Subcutaneous adipose tissue (tissue), 4 donors: ENCODE results near the gene GPR162. TPM values are rescaled to one million over a fixed set of nuclear protein-coding genes. Genes with fewer than 3 reads are reported as not detected.

Experiments used
- total RNA-seq, 4 donors: library from RNA; depleted of rRNA; stranded (reverse); fragments of >200 nt; gene quantifications; one replicate each; pipeline ENCODE4 v1.1.0, GENCODE V29; 2016
- TF ChIP-seq, protein P1 (sequence below): fragments of 450-650 bp; IDR thresholded peaks from one replicate; pipeline ENCODE4 v1.5.1; 2016; ENCODE audit warnings: low read depth, mild to moderate bottlenecking, control low read depth, antibody characterized with exemption, moderate library complexity

GPR162 gene, protein sequence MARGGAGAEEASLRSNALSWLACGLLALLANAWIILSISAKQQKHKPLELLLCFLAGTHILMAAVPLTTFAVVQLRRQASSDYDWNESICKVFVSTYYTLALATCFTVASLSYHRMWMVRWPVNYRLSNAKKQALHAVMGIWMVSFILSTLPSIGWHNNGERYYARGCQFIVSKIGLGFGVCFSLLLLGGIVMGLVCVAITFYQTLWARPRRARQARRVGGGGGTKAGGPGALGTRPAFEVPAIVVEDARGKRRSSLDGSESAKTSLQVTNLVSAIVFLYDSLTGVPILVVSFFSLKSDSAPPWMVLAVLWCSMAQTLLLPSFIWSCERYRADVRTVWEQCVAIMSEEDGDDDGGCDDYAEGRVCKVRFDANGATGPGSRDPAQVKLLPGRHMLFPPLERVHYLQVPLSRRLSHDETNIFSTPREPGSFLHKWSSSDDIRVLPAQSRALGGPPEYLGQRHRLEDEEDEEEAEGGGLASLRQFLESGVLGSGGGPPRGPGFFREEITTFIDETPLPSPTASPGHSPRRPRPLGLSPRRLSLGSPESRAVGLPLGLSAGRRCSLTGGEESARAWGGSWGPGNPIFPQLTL
- total RNA-seq, result 1 to 10 TPM in 3 of 4 donors, under 1 TPM in 1; 0.66 to 3.1 (median 2.1) TPM

DNA sequence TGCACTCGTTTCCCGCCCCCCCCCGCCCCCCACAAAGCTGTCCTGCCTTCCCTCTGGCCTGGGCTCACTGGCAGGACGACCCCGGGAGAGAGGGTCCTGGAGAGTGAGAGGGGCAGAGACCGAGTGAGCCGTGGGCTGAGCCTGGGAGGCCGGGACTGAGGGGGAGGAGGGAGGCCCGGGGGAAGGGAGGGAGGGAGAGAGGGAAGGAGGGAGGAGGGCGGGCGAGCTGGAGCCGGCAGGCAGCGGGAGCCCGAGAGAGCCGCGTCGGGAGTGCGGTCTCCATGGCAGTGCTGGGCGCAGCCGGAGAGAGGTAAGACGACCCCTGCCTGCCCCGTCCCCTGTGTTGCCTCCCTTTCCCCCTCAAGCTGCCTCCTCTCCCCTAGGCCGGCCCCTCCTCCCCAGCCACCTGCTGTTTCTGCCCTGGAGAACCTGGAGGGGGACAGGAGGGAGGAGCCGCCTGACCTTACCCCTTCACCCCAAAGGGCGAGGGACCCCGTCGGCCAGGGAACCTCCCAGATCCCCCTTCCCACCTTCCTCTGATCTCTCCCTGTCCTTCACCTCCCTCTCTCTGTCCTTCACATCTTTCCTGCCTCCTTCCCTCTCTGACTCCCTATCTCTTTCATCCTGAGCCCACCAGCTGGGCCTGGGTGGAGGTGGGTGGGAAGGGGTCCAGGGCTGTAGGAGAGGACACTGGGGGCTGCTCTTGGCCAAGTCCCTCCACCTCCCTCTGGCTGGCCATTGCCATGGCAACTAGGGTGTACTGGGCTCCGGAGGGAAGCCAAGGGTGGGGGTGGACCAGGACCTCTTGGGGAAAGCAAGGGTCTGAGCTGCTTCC is at the start of gene GPR162:
Gene GPR162, plus strand, starts transcription at position 231 of the 835 bp plus-strand sequence. CDS start 2,078 bp downstream, outside the sequence.
- TF ChIP-seq, protein P1, sequence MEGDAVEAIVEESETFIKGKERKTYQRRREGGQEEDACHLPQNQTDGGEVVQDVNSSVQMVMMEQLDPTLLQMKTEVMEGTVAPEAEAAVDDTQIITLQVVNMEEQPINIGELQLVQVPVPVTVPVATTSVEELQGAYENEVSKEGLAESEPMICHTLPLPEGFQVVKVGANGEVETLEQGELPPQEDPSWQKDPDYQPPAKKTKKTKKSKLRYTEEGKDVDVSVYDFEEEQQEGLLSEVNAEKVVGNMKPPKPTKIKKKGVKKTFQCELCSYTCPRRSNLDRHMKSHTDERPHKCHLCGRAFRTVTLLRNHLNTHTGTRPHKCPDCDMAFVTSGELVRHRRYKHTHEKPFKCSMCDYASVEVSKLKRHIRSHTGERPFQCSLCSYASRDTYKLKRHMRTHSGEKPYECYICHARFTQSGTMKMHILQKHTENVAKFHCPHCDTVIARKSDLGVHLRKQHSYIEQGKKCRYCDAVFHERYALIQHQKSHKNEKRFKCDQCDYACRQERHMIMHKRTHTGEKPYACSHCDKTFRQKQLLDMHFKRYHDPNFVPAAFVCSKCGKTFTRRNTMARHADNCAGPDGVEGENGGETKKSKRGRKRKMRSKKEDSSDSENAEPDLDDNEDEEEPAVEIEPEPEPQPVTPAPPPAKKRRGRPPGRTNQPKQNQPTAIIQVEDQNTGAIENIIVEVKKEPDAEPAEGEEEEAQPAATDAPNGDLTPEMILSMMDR, result no peak

- TF ChIP-seq, protein P1, result no peak
These were observed 49.3 kb upstream of the GPR162 start, which contains the start of gene LAG3 for GRCh38 chr12:6772331-6772695. Gene LAG3, plus strand, starts transcription at chr12:6772520. Its CDS starts 333 bp downstream, at chr12:6772853.

- TF ChIP-seq, protein P1, result no peak
These were observed 48.7 kb upstream of the GPR162 start for GRCh38 chr12:6772726-6773589.

- TF ChIP-seq, protein P1, result no peak
These were observed 47.9 kb upstream of the GPR162 start for GRCh38 chr12:6773590-6774351.

DNA sequence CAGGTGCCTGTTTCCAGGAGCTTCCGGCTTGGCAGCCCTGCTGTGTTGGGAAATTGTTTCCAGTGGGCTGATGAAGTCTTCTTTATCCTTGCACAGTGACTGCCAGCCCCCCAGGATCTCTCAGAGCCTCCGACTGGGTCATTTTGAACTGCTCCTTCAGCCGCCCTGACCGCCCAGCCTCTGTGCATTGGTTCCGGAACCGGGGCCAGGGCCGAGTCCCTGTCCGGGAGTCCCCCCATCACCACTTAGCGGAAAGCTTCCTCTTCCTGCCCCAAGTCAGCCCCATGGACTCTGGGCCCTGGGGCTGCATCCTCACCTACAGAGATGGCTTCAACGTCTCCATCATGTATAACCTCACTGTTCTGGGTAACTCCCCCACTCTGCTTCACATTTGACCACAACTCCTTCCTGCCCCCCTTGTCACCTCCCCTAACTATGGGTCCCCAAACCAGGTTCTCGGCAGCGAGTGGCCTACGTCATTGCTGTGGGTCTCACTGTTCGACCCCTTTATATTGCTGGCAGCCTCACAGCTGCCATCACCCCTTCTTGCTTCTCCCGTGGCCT is 47.0 kb upstream of the GPR162 start:
- TF ChIP-seq, protein P1, result no peak
